ENCODE measurements around the gene DMKN. TPM values are rescaled to one million over a fixed set of nuclear protein-coding genes. Genes with fewer than 3 reads are reported as not detected.

Gene DMKN
- total and polyA plus RNA-seq, 2 of the 8 experiments (the other 6 are each of a cell fraction or from before 2014, with no cell fraction given) = 290 to 330 TPM

DNA sequence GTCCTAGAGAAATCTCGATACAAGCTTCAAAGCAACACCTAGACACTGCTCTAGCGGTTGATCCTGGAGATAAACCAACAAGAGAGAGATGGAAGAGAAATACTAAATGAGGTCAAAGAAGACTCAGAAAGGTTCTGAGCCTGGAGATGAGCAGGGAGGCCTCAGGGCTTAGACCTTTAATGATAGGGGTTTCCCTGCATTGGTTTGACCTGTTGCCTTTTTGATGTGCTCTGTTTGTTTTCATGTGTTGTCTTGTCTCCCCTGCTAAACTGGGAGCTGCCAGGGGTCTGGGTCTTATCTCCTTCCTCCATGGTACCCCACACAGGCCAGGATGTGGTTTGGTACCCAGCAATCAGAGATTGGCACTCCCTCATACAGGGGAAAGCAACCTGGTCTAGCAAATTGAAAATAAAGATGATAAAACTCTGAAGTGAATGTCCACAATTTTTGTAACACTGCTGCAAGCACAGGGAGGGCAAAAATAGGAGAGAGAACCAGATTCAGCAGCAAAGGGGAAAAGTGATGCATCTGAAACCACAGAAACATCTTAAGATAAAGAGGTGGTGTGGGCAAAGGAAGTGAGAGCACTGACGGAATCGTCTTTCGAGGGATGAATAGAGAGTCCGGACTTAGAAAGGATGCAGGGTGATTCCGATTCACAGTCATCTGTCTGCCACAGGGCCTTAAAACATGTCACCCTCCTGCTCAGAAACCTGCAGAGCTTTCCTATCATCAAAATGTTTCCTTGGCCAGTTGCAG is 61.9 kb downstream of the DMKN start:
- no peak overlapping the region for H3K23ac ChIP-seq (ENCODE audit: insufficient read length)
- no peak for FAIRE-seq
- H3K9ac ChIP-seq (replicated peaks in 1 of 4; ENCODE audit: extremely low read depth in 1 of 4, low read depth in 3 of 4, low read length in 3 of 4) = no peak overlapping the region
- no peak overlapping the region for H3K56ac ChIP-seq (replicated peaks; ENCODE audit: insufficient read length, low read depth, low read length)
- no peak for TF ChIP-seq SAP30 (IDR thresholded peaks at IDR 0.05; ENCODE audit: insufficient read depth, insufficient replicate concordance, low read length)
- TF ChIP-seq RNF2 (IDR thresholded peaks at IDR 0.05; ENCODE audit: borderline replicate concordance, low read depth, low read length, missing control alignments, poor library complexity, severe bottlenecking) = no peak
- TF ChIP-seq KDM5A (IDR thresholded peaks at IDR 0.05; ENCODE audit: low read length) = no peak
- TF ChIP-seq JUND (IDR thresholded peaks at IDR 0.05; ENCODE audit: low read length) = no peak
- TF ChIP-seq FOSL1 (IDR thresholded peaks at IDR 0.05; ENCODE audit: insufficient read depth, low read depth, low read length) = no peak
- TF ChIP-seq CEBPB (IDR thresholded peaks at IDR 0.05; ENCODE audit: low read depth, low read length) = no peak
- TF ChIP-seq CREB1 (IDR thresholded peaks at IDR 0.05) = no peak
- TF ChIP-seq, protein P1, sequence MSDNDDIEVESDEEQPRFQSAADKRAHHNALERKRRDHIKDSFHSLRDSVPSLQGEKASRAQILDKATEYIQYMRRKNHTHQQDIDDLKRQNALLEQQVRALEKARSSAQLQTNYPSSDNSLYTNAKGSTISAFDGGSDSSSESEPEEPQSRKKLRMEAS (IDR thresholded peaks at IDR 0.05) = no peak
- no peak for TF ChIP-seq NRF1 (IDR thresholded peaks at IDR 0.05; ENCODE audit: low read depth, low read length)
- TF ChIP-seq CHD1 (IDR thresholded peaks at IDR 0.05; ENCODE audit: low read depth, low read length) = no peak
- no peak for TF ChIP-seq SP1 (IDR thresholded peaks at IDR 0.05; ENCODE audit: low read depth, low read length)
- H4K91ac ChIP-seq (replicated peaks; ENCODE audit: insufficient read length, low read length) = no peak overlapping the region
- no peak overlapping the region for H2AK5ac ChIP-seq (ENCODE audit: low read depth, low read length)
- H3K79me1 ChIP-seq (ENCODE audit: low read depth, low read length) = no peaks in the 10 kb centered on the region
- no peak overlapping the region for H2BK12ac ChIP-seq (ENCODE audit: low read depth, low read length)
- H3K79me2 ChIP-seq (ENCODE audit: control insufficient read depth in 1 of 2, insufficient read depth in 2 of 2, low read length in 2 of 2) = no peaks in the 10 kb centered on the region
- H3K14ac ChIP-seq (ENCODE audit: insufficient read length) = no peak overlapping the region
- DNase-seq (ENCODE audit: low read depth in 1 of 2, low spot score in 2 of 2) = no peak
- H3K4ac ChIP-seq (replicated peaks; ENCODE audit: insufficient read length, low read depth, low read length) = no peak overlapping the region
- no peak overlapping the region for H2BK20ac ChIP-seq (ENCODE audit: low read length)
- H3K18ac ChIP-seq (ENCODE audit: extremely low read depth, low read length) = no peak overlapping the region
- H2AFZ ChIP-seq (ENCODE audit: low read length) = no peak overlapping the region
- no peak overlapping the region for H3K4me2 ChIP-seq (ENCODE audit: insufficient read depth in 1 of 2, low read depth in 2 of 2, low read length in 2 of 2)
- no peaks in the 10 kb centered on the region for H3K23me2 ChIP-seq (ENCODE audit: low read depth, low read length)
- peaks cover 0 to 4% (median 0%) of the 10 kb centered on the region in 4 experiments; a peak in 1 of 7 replicates for H3K4me1 ChIP-seq (replicated peaks in 1 of 4; ENCODE audit: control insufficient read depth in 3 of 4, insufficient read depth in 4 of 4, low read length in 3 of 4)
- no peaks in the 10 kb centered on the region for H4K20me1 ChIP-seq (replicated peaks in 1 of 2; ENCODE audit: control insufficient read depth in 1 of 2, insufficient read depth in 2 of 2, low read length in 2 of 2)
- no peaks in the 10 kb centered on the region for H3K36me3 ChIP-seq (ENCODE audit: control insufficient read depth in 2 of 4, insufficient read depth in 4 of 4, low read length in 3 of 4)
- H2BK5ac ChIP-seq (ENCODE audit: low read depth, low read length) = no peak overlapping the region
- 89% methylated on average over 7 of the region's 7 CpGs; no CpG with 5 or more reads in 1 of the 2 experiments for WGBS, 2 experiments (ENCODE audit: extremely low coverage in 1 of 2, insufficient coverage in 1 of 2, insufficient read length in 1 of 2, insufficient replicate concordance in 2 of 2, low coverage in 1 of 2, low lambda C conversion rate in 2 of 2, missing lambda C conversion rate in 1 of 2)
- no peak overlapping the region for H3K27ac ChIP-seq (ENCODE audit: low read depth, low read length)
- H4K5ac ChIP-seq (ENCODE audit: insufficient read length, low read depth, low read length) = no peak overlapping the region
- no peak overlapping the region for H2BK120ac ChIP-seq (replicated peaks; ENCODE audit: low read depth, low read length)
- H3K9me3 ChIP-seq (ENCODE audit: insufficient read depth in 2 of 2, low read depth in 1 of 2, low read length in 1 of 2) = no peaks in the 10 kb centered on the region
- no peak overlapping the region for H3K4me3 ChIP-seq (ENCODE audit: extremely low read depth in 1 of 4, insufficient read depth in 2 of 4, low read depth in 3 of 4, low read length in 4 of 4)
- ChIA-PET CTCF (ENCODE audit: partially characterized antibody) (interaction anchor here (1.0 to 1.4 kb wide), 3 partner anchors 18 to 35 kb away, joined by 3 to 5 read pairs (median 4); no protein-coding TSS in a partner anchor), POLR2A (ENCODE audit: partially characterized antibody) (no interaction called here)
- H4K8ac ChIP-seq (ENCODE audit: extremely low read depth, insufficient read depth, low read length) = no peak overlapping the region
- peaks cover 0 to 5% (median 0%) of the 10 kb centered on the region in 4 experiments; a peak in 3 of 7 replicates for H3K27me3 ChIP-seq (replicated peaks in 1 of 4; ENCODE audit: control insufficient read depth in 3 of 4, extremely low read depth in 1 of 4, insufficient read depth in 3 of 4, low read length in 3 of 4)
- H2BK15ac ChIP-seq (ENCODE audit: low read length) = no peak overlapping the region

All from H1 (cell line).